Activated T-cell treated with anti-CD3 and anti-CD28 coated beads, Interleukin-2, amount 50 U/mL, for 24 hours (primary cell): ENCODE data around the gene OFD1.

Experiments
- DNase-seq: peaks from one replicate; pipeline ENCODE4 v3.0.0-alpha.2; 2020
- H3K27ac Mint-ChIP-seq: 2 replicates; pipeline ENCODE4 v1.8.0; 2020; ENCODE audit warnings: mild to moderate bottlenecking, mixed read lengths
- H3K27me3 Mint-ChIP-seq: 2 replicates; pipeline ENCODE4 v1.8.0; 2020; ENCODE audit warnings: mixed read lengths
- H3K36me3 Mint-ChIP-seq: 2 replicates; pipeline ENCODE4 v1.8.0; 2020; ENCODE audit warnings: low read depth, mixed read lengths
- H3K4me1 Mint-ChIP-seq: 2 replicates; pipeline ENCODE4 v1.8.0; 2020; ENCODE audit warnings: low read depth, mixed read lengths
- H3K4me3 Mint-ChIP-seq: 2 replicates; pipeline ENCODE4 v1.8.0; 2020; ENCODE audit warnings: mild to moderate bottlenecking, moderate library complexity, mixed read lengths
- H3K9me3 Mint-ChIP-seq: 2 replicates; pipeline ENCODE4 v1.8.0; 2020; ENCODE audit warnings: mixed read lengths

The OFD1 gene

GRCh38 chrX:13816643-13817627 is 82.4 kb downstream of the OFD1 start, which contains the start of gene GPM6B:
TSS of gene GPM6B (minus strand) at chrX:13817093. CDS start at chrX:13816904, 189 bp downstream.
- Mint-ChIP-seq H3K27ac (no peak within 1 kb of the TSS), H3K9me3 (no peaks in the 10 kb centered on the region), H3K27me3 (peaks cover 82% of the 10 kb centered on the region), H3K36me3 (no peaks in the 10 kb centered on the region), H3K4me3 (no peak within 1 kb of the TSS), H3K4me1 (no peaks in the 10 kb centered on the region)
- no peak for DNase-seq
